ENCODE results near the gene EPO.
A peak's percentile ranks its signal among the peaks of the same experiment; 100 is the strongest.

The EPO gene

GRCh38 chr7:100720279-100720670 is at the start of gene EPO:
Gene EPO (plus strand): TSS chr7:100720468. CDS start chr7:100720981, 513 bp downstream.
- no peak for DNase-seq

- no peak for DNase-seq
These were observed 48.6 kb upstream of the EPO start for GRCh38 chr7:100671353-100672327.

GRCh38 chr7:100673302-100673941 is 46.8 kb upstream of the EPO start, which contains the start of gene GNB2:
Gene GNB2 (plus strand): TSS chr7:100673740. CDS start chr7:100676266, 2,526 bp downstream.
- peak; percentile 87 for DNase-seq

GRCh38 chr7:100673942-100674410 is 46.3 kb upstream of the EPO start:
- no peak for DNase-seq

GRCh38 chr7:100674411-100675104 is 45.7 kb upstream of the EPO start:
- no peak for DNase-seq

GRCh38 chr7:100675105-100675451 is 45.2 kb upstream of the EPO start:
- no peak for DNase-seq

GRCh38 chr7:100675581-100676350 is 44.5 kb upstream of the EPO start:
- no peak for DNase-seq

GRCh38 chr7:100676501-100677306 is 43.6 kb upstream of the EPO start:
- DNase-seq: no peak

- DNase-seq: no peak
These were observed 42.7 kb upstream of the EPO start for GRCh38 chr7:100677308-100678267.

- DNase-seq: no peak
These were observed 41.8 kb upstream of the EPO start for GRCh38 chr7:100678291-100678984.

- no peak for DNase-seq
These were observed 40.9 kb upstream of the EPO start for GRCh38 chr7:100679129-100679926.

- no peak for DNase-seq
These were observed 40.2 kb upstream of the EPO start for GRCh38 chr7:100679927-100680575.

- no peak for DNase-seq
These were observed 39.5 kb upstream of the EPO start for GRCh38 chr7:100680576-100681271.

- DNase-seq: no peak
These were observed 38.6 kb upstream of the EPO start for GRCh38 chr7:100681491-100682227.

GRCh38 chr7:100682228-100682741 is 38.0 kb upstream of the EPO start:
- no peak for DNase-seq

GRCh38 chr7:100682991-100683658 is 37.1 kb upstream of the EPO start:
- no peak for DNase-seq
